MM.1S (cell line): ENCODE data around the gene ACER2.

Experiments
- EZH2 ChIP-seq: fragments of 300-600 bp; sonication (generic); optimal IDR thresholded peaks from 2 replicates; pipeline ENCODE3; 2017; ENCODE audit warnings: low read depth, mild to moderate bottlenecking, antibody characterized with exemption, low read length, mixed read lengths
- TF ChIP-seq, protein P1 (sequence below): fragments of 300-600 bp; sonication (generic); IDR thresholded peaks from 2 replicates; pipeline ENCODE4 v1.5.1; 2016; ENCODE audit warnings: antibody characterized with exemption, low read length, mixed read lengths

- TF ChIP-seq, protein P1, sequence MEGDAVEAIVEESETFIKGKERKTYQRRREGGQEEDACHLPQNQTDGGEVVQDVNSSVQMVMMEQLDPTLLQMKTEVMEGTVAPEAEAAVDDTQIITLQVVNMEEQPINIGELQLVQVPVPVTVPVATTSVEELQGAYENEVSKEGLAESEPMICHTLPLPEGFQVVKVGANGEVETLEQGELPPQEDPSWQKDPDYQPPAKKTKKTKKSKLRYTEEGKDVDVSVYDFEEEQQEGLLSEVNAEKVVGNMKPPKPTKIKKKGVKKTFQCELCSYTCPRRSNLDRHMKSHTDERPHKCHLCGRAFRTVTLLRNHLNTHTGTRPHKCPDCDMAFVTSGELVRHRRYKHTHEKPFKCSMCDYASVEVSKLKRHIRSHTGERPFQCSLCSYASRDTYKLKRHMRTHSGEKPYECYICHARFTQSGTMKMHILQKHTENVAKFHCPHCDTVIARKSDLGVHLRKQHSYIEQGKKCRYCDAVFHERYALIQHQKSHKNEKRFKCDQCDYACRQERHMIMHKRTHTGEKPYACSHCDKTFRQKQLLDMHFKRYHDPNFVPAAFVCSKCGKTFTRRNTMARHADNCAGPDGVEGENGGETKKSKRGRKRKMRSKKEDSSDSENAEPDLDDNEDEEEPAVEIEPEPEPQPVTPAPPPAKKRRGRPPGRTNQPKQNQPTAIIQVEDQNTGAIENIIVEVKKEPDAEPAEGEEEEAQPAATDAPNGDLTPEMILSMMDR = no peak
- no peak for TF ChIP-seq EZH2
Measured at GRCh38 chr9:19481121-19481870, 72.5 kb downstream of the ACER2 start.
